GM15510 (cell line): ENCODE measurements around the gene KCTD6.
A peak's percentile ranks its signal among the peaks of the same experiment; 100 is the strongest.

Experiments
- POLR2A ChIP-seq: IDR thresholded peaks from 3 replicates; pipeline ENCODE4 v1.6.1; 2011; ENCODE audit warnings: borderline replicate concordance; ENCODE audit not compliant: insufficient read length; ENCODE audit errors: extremely low read depth

Gene KCTD6

GRCh38 chr3:58491506-58492402, at the start of gene KCTD6:
KCTD6 (plus strand) TSS chr3:58492096; CDS start chr3:58498756, 6,660 bp downstream.
- peak; percentile 70 for TF ChIP-seq POLR2A

GRCh38 chr3:58452176-58452575, 39.7 kb upstream of the KCTD6 start:
- no peak for TF ChIP-seq POLR2A

- no peak for TF ChIP-seq POLR2A
These were observed 32.7 kb upstream of the KCTD6 start for GRCh38 chr3:58459160-58459559.

- TF ChIP-seq POLR2A, result no peak
These were observed 29.1 kb upstream of the KCTD6 start for GRCh38 chr3:58462829-58463180.

GRCh38 chr3:58463181-58463941, 28.5 kb upstream of the KCTD6 start:
- TF ChIP-seq POLR2A, result no peak

GRCh38 chr3:58463942-58464271, 28.0 kb upstream of the KCTD6 start:
- TF ChIP-seq POLR2A, result no peak

GRCh38 chr3:58464866-58465265, 27.0 kb upstream of the KCTD6 start:
- no peak for TF ChIP-seq POLR2A

- no peak for TF ChIP-seq POLR2A
These were observed 24.9 kb upstream of the KCTD6 start for GRCh38 chr3:58466899-58467563.

GRCh38 chr3:58469096-58469495, 22.8 kb upstream of the KCTD6 start:
- no peak for TF ChIP-seq POLR2A

GRCh38 chr3:58470363-58471024, 21.4 kb upstream of the KCTD6 start:
- no peak for TF ChIP-seq POLR2A

GRCh38 chr3:58471025-58471887, 20.6 kb upstream of the KCTD6 start:
- no peak for TF ChIP-seq POLR2A

GRCh38 chr3:58473275-58473674, 18.6 kb upstream of the KCTD6 start:
- no peak for TF ChIP-seq POLR2A

GRCh38 chr3:58474348-58474911, 17.5 kb upstream of the KCTD6 start:
- TF ChIP-seq POLR2A, result no peak
